HEK293 (cell line): Measurements from ENCODE around the gene ARHGEF28.

Source experiments
- CTCF ChIA-PET: fragments of 350-600 bp; formaldehyde crosslinking; extraction: SDS; loops from one replicate; lab custom pipeline; 2021; ENCODE audit warnings: antibody characterized with exemption; lab: Yijun Ruan, JAX
- POLR2A ChIA-PET: fragments of 300-600 bp; formaldehyde crosslinking; extraction: SDS; loops from one replicate; lab custom pipeline; 2020; ENCODE audit warnings: antibody characterized with exemption, inconsistent platforms; lab: Yijun Ruan, JAX
- H3K27ac ChIP-seq: fragments of 200-500 bp; sonication (Bioruptor generic); 2 replicates; pipeline ENCODE4 v1.5.1; 2014; ENCODE audit warnings: low read depth, low read length, control low read depth, inconsistent platforms; ENCODE audit errors: extremely low read depth
- H3K36me3 ChIP-seq, 2 experiments: fragments of 200-500 bp in 1 of 2; sonication (Bioruptor generic) in 1 of 2; 1 replicate in 1 of 2; 2 replicates in 1 of 2; pipeline ENCODE4 v1.5.1; 2014 to 2017; ENCODE audit warnings: inconsistent platforms in 2 of 2, low read length in 2 of 2; ENCODE audit not compliant: control insufficient read depth in 2 of 2, insufficient read depth in 1 of 2
- H3K4me1 ChIP-seq: fragments of 200-500 bp; sonication (Bioruptor generic); 2 replicates; pipeline ENCODE4 v1.5.1; 2014; ENCODE audit warnings: mild to moderate bottlenecking, low read length, inconsistent platforms; ENCODE audit not compliant: control insufficient read depth, insufficient read depth
- H3K4me3 ChIP-seq: 2 replicates; pipeline ENCODE4 v1.5.1; 2011; ENCODE audit warnings: low read depth, mild to moderate bottlenecking, control low read depth, low read length, moderate library complexity
- H3K9me3 ChIP-seq: fragments of 200-500 bp; sonication (Bioruptor generic); 2 replicates; pipeline ENCODE4 v1.5.1; 2014; ENCODE audit warnings: low read depth, low read length, inconsistent platforms; ENCODE audit not compliant: control insufficient read depth, insufficient read depth
- HOXA7 ChIP-seq: sonication (generic); formaldehyde crosslinking; IDR thresholded peaks from 2 replicates; pipeline ENCODE4 v1.8.1; 2022; ENCODE audit warnings: missing genetic modification reagents, borderline replicate concordance
- INSM2 ChIP-seq: fragments of 450-650 bp; formaldehyde crosslinking; IDR thresholded peaks from 2 replicates; pipeline ENCODE4 v1.5.1; 2016; ENCODE audit warnings: missing biosample characterization, missing genetic modification characterization
- KLF1 ChIP-seq: fragments of 450-650 bp; formaldehyde crosslinking; IDR thresholded peaks from 2 replicates; pipeline ENCODE4 v1.5.1; 2016; ENCODE audit warnings: missing biosample characterization, missing genetic modification characterization
- PRDM10 ChIP-seq: fragments of 450-650 bp; formaldehyde crosslinking; IDR thresholded peaks from 2 replicates; pipeline ENCODE4 v1.5.1; 2016; ENCODE audit warnings: missing biosample characterization, missing genetic modification characterization
- SP3 ChIP-seq: fragments of 450-650 bp; formaldehyde crosslinking; IDR thresholded peaks from 2 replicates; pipeline ENCODE4 v1.5.1; 2016; ENCODE audit warnings: missing biosample characterization, missing genetic modification characterization
- ZNF112 ChIP-seq: fragments of 450-650 bp; formaldehyde crosslinking; IDR thresholded peaks from 2 replicates; pipeline ENCODE4 v1.5.0; 2017; ENCODE audit warnings: missing biosample characterization, missing genetic modification characterization
- ZNF140 ChIP-seq: fragments of 450-650 bp; formaldehyde crosslinking; IDR thresholded peaks from 2 replicates; pipeline ENCODE4 v1.5.1; 2016; ENCODE audit warnings: missing biosample characterization, missing genetic modification characterization
- ZNF335 ChIP-seq: fragments of 450-650 bp; formaldehyde crosslinking; conservative IDR thresholded peaks from 2 replicates; pipeline ENCODE4 v1.5.1; 2016; ENCODE audit warnings: missing biosample characterization, missing genetic modification characterization
- ZNF433 ChIP-seq: fragments of 450-650 bp; formaldehyde crosslinking; IDR thresholded peaks from 2 replicates; pipeline ENCODE4 v1.5.1; 2016; ENCODE audit warnings: missing biosample characterization, missing genetic modification characterization, low read depth
- ZNF544 ChIP-seq: fragments of 450-650 bp; formaldehyde crosslinking; IDR thresholded peaks from 2 replicates; pipeline ENCODE4 v1.5.0; 2017; ENCODE audit warnings: missing biosample characterization, missing genetic modification characterization
- ZNF558 ChIP-seq: fragments of 450-650 bp; formaldehyde crosslinking; IDR thresholded peaks from 2 replicates; pipeline ENCODE4 v1.5.1; 2016; ENCODE audit warnings: missing biosample characterization, missing genetic modification characterization
- ZNF664 ChIP-seq: fragments of 450-650 bp; formaldehyde crosslinking; IDR thresholded peaks from 2 replicates; pipeline ENCODE4 v1.5.1; 2016; ENCODE audit warnings: missing biosample characterization, missing genetic modification characterization
- ZNF768 ChIP-seq: fragments of 450-650 bp; formaldehyde crosslinking; IDR thresholded peaks from 2 replicates; pipeline ENCODE4 v1.5.1; 2018; ENCODE audit warnings: missing biosample characterization, mild to moderate bottlenecking, missing genetic modification characterization
- ZNF785 ChIP-seq: fragments of 450-650 bp; formaldehyde crosslinking; IDR thresholded peaks from 2 replicates; pipeline ENCODE4 v1.5.1; 2016; ENCODE audit warnings: missing biosample characterization, missing genetic modification characterization
- ZSCAN4 ChIP-seq: fragments of 450-650 bp; formaldehyde crosslinking; IDR thresholded peaks from 2 replicates; pipeline ENCODE4 v1.5.1; 2017; ENCODE audit warnings: missing biosample characterization, missing genetic modification characterization
- ZSCAN5A ChIP-seq: fragments of 450-650 bp; formaldehyde crosslinking; IDR thresholded peaks from 2 replicates; pipeline ENCODE4 v1.5.1; 2016; ENCODE audit warnings: missing biosample characterization, missing genetic modification characterization

Gene ARHGEF28

GRCh38 chr5:73812962-73813588 is 187.1 kb downstream of the ARHGEF28 start (continued):
- TF ChIP-seq ZNF664: no peak
- no peak for TF ChIP-seq ZNF335 (tag by site-specific recombination)
- TF ChIP-seq PRDM10 (tag by site-specific recombination): no peak
- TF ChIP-seq ZSCAN4 (tag by site-specific recombination): no peak
- no peak for TF ChIP-seq ZNF768 (tag by site-specific recombination)
- no peak for TF ChIP-seq ZNF544 (tag by site-specific recombination)

- TF ChIP-seq INSM2 (tag by site-specific recombination) (no peak), ZSCAN5A (tag by site-specific recombination) (no peak), ZNF558 (tag by site-specific recombination) (no peak), ZNF433 (tag by site-specific recombination) (no peak), ZSCAN4 (tag by site-specific recombination) (no peak)
- TF ChIP-seq, all 188 proteins: peak for 0
Measured at GRCh38 chr5:73814233-73814846, 188.3 kb downstream of the ARHGEF28 start.

GRCh38 chr5:73815631-73816030 is 189.6 kb downstream of the ARHGEF28 start:
- H3K9me3 ChIP-seq: no peaks in the 10 kb centered on the region
- CTCF ChIA-PET: interaction anchor here (1.0 to 1.3 kb wide), 2 partner anchors 225 to 279 kb away, joined by 3 read pairs; no protein-coding TSS in a partner anchor
- POLR2A ChIA-PET: no interaction called here
- H3K4me3 ChIP-seq: no peak overlapping the region
- TF ChIP-seq HOXA7 (CRISPR knock-in tag) (no peak), ZNF785 (no peak), ZNF112 (tag by site-specific recombination) (no peak), ZNF140 (tag by site-specific recombination) (no peak), KLF1 (tag by site-specific recombination) (no peak), SP3 (tag by site-specific recombination) (no peak)
- H3K4me1 ChIP-seq: no peaks in the 10 kb centered on the region
- no peaks in the 10 kb centered on the region for H3K36me3 ChIP-seq
- H3K27ac ChIP-seq: no peak overlapping the region

More at GRCh38 chr5:73814233-73814846, 188.3 kb downstream of the ARHGEF28 start:
- Histone ChIP-seq H3K4me1 (no peaks in the 10 kb centered on the region), H3K36me3 (no peaks in the 10 kb centered on the region), H3K27ac (no peak overlapping the region), H3K4me3 (no peak overlapping the region), H3K9me3 (no peaks in the 10 kb centered on the region)
- CTCF ChIA-PET: interaction anchor here (0.6 to 1.3 kb wide), 5 partner anchors 21 to 278 kb away, joined by 3 to 4 read pairs (median 3); no protein-coding TSS in a partner anchor
- POLR2A ChIA-PET: no interaction called here
